HG03520 (cell line): ENCODE measurements around the gene PDSS2.
A peak's percentile ranks its signal among the peaks of the same experiment; 100 is the strongest.

ENCODE experiments used
- ATAC-seq: cut with Tn5 transposase; IDR thresholded peaks from one replicate; pipeline ENCODE4 v1.9.1; 2021; ENCODE audit warnings: mild to moderate bottlenecking, moderate library complexity; ENCODE audit not compliant: unreplicated experiment

Gene PDSS2

DNA sequence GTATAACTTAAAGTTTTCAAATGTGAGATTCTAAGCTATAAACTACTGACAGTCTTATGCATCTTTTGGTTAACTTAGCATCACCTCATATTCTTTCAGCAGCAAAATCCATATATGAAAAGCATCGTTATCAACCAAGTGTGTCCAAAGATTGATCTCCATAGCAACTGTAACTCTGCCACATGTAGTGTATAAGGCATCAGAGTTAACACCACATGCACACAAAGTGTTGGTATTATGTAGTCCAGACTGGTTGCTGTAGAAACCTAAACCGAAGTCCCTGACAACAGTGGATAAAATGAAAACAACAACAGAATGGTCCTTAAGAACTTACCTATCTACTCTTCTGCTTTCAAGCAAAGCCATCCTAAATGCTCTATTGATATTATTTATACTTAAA, 39.6 kb downstream of the PDSS2 start:
- no peak for ATAC-seq

- ATAC-seq: peak; percentile 41
These were observed 41.2 kb downstream of the PDSS2 start for GRCh38 chr6:107418118-107418517.

DNA sequence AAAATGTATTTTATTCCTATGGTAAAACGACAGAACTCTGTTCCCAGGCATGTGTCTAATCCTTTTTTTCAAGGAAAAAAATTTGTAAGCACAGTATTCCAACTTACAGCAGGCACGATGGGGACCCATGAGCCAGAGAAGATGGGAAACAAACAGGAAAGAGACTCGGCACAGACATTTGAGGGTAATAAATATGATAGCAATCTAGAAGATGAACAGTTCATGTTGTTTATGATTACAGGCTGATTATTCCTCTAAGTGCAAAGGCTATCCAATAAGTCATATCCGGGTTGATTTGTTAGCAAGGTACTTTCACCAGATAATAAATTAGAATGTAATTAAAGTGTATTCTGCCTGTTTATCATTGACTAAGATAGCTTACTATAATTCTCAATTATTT, 43.2 kb downstream of the PDSS2 start:
- ATAC-seq: no peak

GRCh38 chr6:107413966-107414645, 45.3 kb downstream of the PDSS2 start:
- ATAC-seq: no peak

GRCh38 chr6:107411161-107411560, 48.2 kb downstream of the PDSS2 start:
- ATAC-seq: no peak

DNA sequence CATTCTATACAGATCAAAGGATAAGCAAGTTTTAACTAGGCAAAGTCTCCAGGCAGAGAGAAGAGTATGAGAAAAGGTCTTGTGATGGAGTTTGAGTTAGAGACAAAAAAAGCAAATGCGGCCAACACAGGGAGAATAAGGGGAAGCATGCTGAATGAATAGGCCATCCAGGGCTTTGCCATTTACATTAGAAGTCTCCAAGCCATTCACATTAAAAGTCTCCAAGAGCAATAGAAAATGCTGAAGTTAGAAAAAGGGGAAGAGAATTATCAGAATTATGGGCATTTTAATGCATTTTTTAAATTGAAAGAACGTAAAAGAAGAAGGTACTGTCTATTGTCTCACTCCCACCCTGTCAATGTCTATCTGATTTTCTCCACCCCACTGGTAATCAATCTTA, 49.4 kb downstream of the PDSS2 start:
- ATAC-seq: no peak

GRCh38 chr6:107408714-107409113, 50.6 kb downstream of the PDSS2 start:
- ATAC-seq: no peak

- ATAC-seq: no peak
These were observed 54.4 kb downstream of the PDSS2 start for GRCh38 chr6:107405002-107405401.

DNA sequence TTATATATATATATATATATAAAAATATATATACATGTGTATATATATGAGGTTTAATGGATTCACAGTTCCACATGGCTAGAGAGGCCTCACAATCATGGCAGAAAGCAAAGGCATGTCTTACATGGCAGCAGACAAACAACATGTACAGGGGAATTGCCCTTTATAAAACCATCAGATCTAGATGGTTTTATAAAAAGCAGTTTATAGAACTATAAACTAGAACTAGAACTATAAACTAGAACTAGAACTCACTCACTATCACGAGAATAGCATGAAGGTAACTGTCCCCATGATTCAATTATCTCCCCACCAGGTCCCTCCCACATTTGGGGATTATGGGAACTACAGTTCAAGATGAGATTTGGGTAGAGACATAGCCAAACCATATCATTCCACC, 56.8 kb downstream of the PDSS2 start:
- no peak for ATAC-seq

DNA sequence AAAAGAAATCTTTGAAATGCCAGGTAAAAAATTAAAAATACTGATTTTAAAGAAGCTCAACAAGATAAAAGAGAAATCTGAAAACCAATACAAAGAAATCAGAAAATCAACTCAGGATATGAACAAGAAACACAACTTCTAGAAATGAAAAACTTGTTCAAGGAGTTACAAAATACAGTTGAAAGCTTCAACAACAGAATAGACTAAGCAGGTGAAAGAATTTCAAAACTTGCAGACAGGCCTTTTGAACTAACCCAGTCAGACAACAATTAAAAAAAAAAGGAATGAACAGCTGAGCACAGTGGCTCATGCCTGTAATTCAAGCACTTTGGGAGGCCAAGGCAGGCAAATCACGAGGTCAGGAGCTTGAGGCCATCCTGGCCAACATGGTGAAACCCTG, 57.8 kb downstream of the PDSS2 start:
- ATAC-seq: no peak

DNA sequence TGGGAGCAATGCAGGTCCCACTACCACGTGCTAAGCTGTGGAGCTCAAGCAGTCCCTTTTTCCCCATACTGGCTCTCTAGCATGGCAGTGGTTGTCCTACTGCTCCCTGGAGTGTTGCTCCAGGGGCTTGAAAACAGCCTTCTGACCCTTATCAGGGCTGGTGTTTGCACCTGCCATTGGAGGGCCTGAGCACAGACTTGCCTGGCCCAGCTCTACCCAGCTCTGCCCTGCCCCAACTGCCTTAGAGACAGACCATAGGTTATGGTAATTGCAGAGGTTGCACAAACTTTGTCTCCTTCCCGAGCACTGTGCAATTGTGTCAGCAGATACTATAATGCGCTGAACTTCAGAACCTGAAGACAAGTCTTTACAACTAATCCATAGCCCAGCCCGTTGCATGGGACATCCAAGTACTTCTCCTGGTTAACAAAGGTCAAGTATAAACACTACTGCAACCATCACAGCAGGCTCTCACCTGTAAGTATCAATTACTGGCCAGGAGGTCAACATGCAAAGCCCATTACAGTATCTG, 58.7 kb downstream of the PDSS2 start:
- ATAC-seq: no peak

DNA sequence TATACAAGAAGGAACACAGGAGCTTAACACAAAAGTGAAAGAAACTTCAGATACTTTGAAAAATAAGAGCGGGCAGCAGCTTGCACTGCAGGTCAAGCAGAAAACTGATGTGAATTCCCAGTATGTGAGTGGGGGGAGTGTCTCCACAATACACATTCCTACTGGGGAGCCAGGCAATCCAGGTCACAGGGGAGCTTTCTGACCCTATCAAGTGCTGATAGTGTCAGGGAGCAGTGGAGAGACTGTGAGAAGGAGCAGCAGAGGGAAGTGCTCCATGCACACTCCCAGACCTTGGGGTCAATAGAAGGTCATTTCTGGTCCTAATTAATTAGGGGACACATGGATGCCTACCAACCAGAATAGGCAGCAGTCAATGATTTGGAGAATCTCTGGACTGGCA, 59.4 kb downstream of the PDSS2 start:
- ATAC-seq: no peak

DNA sequence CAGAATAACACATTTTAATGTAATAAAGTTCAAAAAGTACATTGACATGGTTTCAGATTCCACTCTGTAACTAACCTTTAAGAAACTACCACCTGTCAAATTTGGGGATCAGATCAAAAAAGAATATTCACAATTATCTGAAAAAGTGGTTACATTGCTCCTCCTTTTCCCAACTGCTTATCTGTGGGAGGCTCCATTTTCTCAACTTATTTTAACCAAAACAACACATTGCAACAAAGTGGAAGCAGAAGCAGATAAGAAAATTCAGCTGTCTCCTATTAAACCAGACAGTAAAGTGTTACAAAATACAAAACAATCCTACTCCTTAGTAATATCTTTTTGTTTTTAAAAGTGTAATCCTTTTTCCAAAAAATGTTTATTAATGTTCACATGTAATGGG, 61.4 kb downstream of the PDSS2 start:
- ATAC-seq: no peak

- ATAC-seq: no peak
These were observed 63.2 kb downstream of the PDSS2 start for GRCh38 chr6:107396211-107396610.

DNA sequence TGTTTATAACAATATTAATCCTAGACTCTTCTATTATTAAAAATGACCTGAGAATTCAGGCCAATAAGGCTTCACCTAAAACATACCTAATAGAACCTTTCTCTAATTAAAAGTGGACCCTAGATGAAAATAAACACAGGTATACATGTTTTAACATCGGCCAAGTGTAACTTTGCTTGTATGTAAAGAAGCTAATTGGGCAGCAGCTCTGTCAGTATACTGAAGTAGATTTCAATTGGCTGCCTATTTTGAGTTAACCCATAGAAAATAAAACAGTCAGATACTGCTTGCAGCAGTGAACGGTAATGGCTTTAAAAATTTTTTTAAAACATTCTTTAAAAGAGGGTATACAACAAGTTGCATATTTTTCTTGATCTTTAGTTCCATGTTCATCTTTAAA, 67.3 kb downstream of the PDSS2 start:
- ATAC-seq: no peak

GRCh38 chr6:107390685-107391435, 68.5 kb downstream of the PDSS2 start:
- no peak for ATAC-seq

DNA sequence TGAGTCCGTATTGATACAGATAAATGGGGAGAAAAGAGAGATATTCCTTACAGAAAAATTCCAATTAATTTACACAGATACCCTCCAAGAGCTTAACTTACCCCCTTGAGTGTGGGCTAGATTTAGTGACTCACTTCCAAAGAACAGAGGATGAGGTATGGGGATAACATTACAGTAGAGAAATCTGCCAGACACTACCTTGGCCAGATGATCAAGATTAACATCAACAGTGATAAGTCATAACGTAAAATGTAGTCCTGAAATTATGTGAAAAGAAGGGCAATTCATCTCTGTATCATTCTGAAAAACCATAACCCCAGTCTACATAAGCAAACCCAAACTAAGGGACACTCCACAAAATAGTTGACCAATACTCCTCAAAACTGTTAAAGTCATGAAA, 69.3 kb downstream of the PDSS2 start:
- ATAC-seq: no peak

DNA sequence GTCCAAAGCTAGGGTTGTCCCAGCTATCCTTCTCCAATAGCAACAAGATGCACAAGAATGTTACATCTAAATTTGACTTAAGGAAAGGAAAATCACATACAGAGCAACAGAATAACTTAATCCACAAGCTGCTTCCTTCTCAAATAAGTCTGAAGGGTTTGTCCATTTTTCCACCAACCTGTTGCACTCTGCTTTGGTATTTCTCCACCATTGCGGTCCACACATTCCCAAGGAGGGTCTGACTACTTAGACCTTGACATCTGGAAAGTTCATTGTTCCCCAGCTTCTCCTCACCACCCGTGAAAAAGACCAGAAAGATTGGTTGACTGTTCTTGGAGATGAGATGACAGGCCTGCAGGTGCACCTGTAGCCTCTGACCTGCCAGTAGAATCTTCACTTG, 72.5 kb downstream of the PDSS2 start:
- ATAC-seq: no peak

GRCh38 chr6:107386340-107386739, 73.0 kb downstream of the PDSS2 start:
- no peak for ATAC-seq

DNA sequence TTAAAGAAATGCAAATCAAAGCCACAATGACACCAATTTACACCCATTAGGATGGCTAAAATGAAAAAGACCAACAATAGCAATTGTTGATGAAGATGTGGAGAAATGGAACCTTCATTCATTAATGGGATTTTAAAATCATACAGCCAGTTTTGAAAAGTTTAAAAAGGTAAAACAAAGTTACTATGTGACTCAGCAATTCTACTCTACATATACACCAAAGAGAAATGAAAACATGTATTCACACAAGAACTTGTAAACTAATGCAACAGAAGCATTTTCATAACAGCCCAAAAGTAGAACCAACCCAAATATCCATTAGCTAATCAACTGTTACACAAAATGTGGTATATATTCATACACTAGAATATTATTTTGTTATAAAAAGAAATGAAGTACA, 75.7 kb downstream of the PDSS2 start:
- ATAC-seq: no peak

DNA sequence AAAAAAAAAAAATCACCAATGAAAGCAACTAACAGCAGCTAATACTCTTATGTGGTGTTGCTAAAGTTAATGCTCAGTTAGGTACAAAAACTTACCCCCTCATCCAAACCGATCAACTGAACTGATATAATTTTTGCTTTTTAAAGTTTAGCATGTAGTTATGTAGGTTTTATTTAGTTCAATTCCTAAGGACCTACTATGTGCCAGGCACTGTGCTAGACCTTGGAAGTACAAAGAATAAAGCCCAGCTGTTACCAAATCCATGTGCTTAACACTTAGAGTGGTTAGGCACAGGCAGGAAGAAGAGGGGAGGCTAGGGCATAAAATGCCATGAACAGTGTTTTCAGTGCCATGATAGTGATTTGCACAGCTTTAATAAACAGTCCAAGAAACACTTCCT, 85.1 kb downstream of the PDSS2 start:
- ATAC-seq: no peak

DNA sequence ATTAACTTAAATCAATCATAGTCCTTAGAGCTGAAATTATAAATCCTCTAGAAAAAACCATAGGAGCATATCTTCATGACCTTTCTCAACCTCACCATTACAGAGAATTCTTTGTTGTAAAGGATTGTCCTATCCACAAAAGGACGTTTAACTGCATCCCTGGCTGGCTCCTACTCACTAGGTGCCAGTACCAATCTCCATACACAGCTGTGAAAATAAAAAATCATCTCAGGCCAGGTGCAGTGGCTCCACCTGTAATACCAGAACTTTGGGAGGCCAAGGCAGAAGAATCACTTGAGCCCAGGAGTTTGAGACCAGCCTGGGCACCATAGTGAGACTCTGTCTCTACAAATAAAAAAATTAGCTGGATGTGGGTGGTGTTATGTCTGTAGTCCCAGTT, 89.9 kb downstream of the PDSS2 start:
- no peak for ATAC-seq
